Loucy (cell line): Measurements from ENCODE around the gene PPARA.

Source experiments
- H2AFZ ChIP-seq: fragments of 200-600 bp; sonication (generic); 2 replicates; pipeline ENCODE4 v1.6.0; 2016; ENCODE audit warnings: antibody characterized with exemption, mild to moderate bottlenecking, low read length, moderate library complexity
- H3F3A ChIP-seq: fragments of 200-600 bp; 2 replicates; pipeline ENCODE4 v1.6.0; 2016; ENCODE audit warnings: antibody characterized with exemption, low read depth, mild to moderate bottlenecking
- H3K27me3 ChIP-seq: fragments of 200-600 bp; sonication (generic); 2 replicates; pipeline ENCODE4 v1.6.1; 2014; ENCODE audit warnings: low read length, mild to moderate bottlenecking; ENCODE audit not compliant: insufficient read depth, poor library complexity, severe bottlenecking
- H3K36me3 ChIP-seq: fragments of 200-600 bp; sonication (generic); 2 replicates; pipeline ENCODE4 v1.6.1; 2016; ENCODE audit warnings: low read length; ENCODE audit not compliant: insufficient read depth
- H3K4me1 ChIP-seq: fragments of 200-600 bp; sonication (generic); 2 replicates; pipeline ENCODE4 v1.5.1; 2014; ENCODE audit warnings: low read length, mild to moderate bottlenecking; ENCODE audit not compliant: insufficient read depth, poor library complexity, severe bottlenecking
- H3K4me2 ChIP-seq: fragments of 200-600 bp; sonication (generic); 2 replicates; pipeline ENCODE4 v1.6.0; 2014; ENCODE audit warnings: antibody characterized with exemption, low read length, low read depth, mild to moderate bottlenecking; ENCODE audit not compliant: poor library complexity, severe bottlenecking
- H3K4me3 ChIP-seq: fragments of 200-600 bp; sonication (generic); 2 replicates; pipeline ENCODE4 v1.5.1; 2014; ENCODE audit warnings: low read length, mild to moderate bottlenecking, mixed read lengths; ENCODE audit not compliant: poor library complexity, severe bottlenecking
- H3K79me2 ChIP-seq: fragments of 200-600 bp; sonication (generic); 2 replicates; pipeline ENCODE4 v1.6.1; 2014; ENCODE audit warnings: low read length; ENCODE audit not compliant: insufficient read depth
- H3K9ac ChIP-seq: fragments of 200-600 bp; sonication (generic); 2 replicates; pipeline ENCODE4 v1.6.0; 2014; ENCODE audit warnings: mild to moderate bottlenecking, low read depth, low read length, moderate library complexity; ENCODE audit not compliant: poor library complexity, severe bottlenecking
- H3K9me2 ChIP-seq: fragments of 200-600 bp; sonication (generic); replicated peaks from 2 replicates; pipeline ENCODE4 v1.6.1; 2016; ENCODE audit warnings: low read depth, low read length, mixed read lengths
- H3K9me3 ChIP-seq: fragments of 200-600 bp; sonication (generic); 2 replicates; pipeline ENCODE4 v1.6.1; 2014; ENCODE audit warnings: mild to moderate bottlenecking, antibody characterized with exemption, low read length, low read depth; ENCODE audit not compliant: insufficient read depth
- H4K20me1 ChIP-seq: fragments of 200-600 bp; sonication (generic); 2 replicates; pipeline ENCODE4 v1.6.0; 2014; ENCODE audit warnings: antibody characterized with exemption, low read length, mild to moderate bottlenecking; ENCODE audit not compliant: insufficient read depth, poor library complexity, severe bottlenecking
- EZH2phosphoT487 ChIP-seq: fragments of 200-600 bp; IDR thresholded peaks from 2 replicates; pipeline ENCODE4 v1.6.1; 2018; ENCODE audit warnings: antibody characterized with exemption, mild to moderate bottlenecking, moderate library complexity, borderline replicate concordance
- TF ChIP-seq, protein P1 (sequence below): fragments of 200-600 bp; sonication (generic); conservative IDR thresholded peaks from 2 replicates; pipeline ENCODE4 v1.5.1; 2014; ENCODE audit warnings: mild to moderate bottlenecking, antibody characterized with exemption, low read length

The PPARA gene

GRCh38 chr22:46173152-46173551 lies 22.8 kb downstream of the PPARA start:
- H4K20me1 ChIP-seq, result peaks cover 3% of the 10 kb centered on the region
- no peak for TF ChIP-seq EZH2phosphoT487
- TF ChIP-seq, protein P1, sequence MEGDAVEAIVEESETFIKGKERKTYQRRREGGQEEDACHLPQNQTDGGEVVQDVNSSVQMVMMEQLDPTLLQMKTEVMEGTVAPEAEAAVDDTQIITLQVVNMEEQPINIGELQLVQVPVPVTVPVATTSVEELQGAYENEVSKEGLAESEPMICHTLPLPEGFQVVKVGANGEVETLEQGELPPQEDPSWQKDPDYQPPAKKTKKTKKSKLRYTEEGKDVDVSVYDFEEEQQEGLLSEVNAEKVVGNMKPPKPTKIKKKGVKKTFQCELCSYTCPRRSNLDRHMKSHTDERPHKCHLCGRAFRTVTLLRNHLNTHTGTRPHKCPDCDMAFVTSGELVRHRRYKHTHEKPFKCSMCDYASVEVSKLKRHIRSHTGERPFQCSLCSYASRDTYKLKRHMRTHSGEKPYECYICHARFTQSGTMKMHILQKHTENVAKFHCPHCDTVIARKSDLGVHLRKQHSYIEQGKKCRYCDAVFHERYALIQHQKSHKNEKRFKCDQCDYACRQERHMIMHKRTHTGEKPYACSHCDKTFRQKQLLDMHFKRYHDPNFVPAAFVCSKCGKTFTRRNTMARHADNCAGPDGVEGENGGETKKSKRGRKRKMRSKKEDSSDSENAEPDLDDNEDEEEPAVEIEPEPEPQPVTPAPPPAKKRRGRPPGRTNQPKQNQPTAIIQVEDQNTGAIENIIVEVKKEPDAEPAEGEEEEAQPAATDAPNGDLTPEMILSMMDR, result no peak
- H3K9me2 ChIP-seq, result no peaks in the 10 kb centered on the region
- H3K9ac ChIP-seq, result no peak overlapping the region
- peaks cover 37% of the 10 kb centered on the region for H3K4me1 ChIP-seq
- peaks cover 42% of the 10 kb centered on the region for H3K79me2 ChIP-seq
- peak overlapping the region; percentile 64 for H3K4me2 ChIP-seq
- H3K4me3 ChIP-seq, result no peak overlapping the region
- no peaks in the 10 kb centered on the region for H3K9me3 ChIP-seq
- H3K36me3 ChIP-seq, result peaks cover 10% of the 10 kb centered on the region; the same call in 1 of the 2 replicates
- H2AFZ ChIP-seq, result no peak overlapping the region
- H3K27me3 ChIP-seq, result no peaks in the 10 kb centered on the region
- no peaks in the 10 kb centered on the region; the same call in 1 of the 2 replicates for H3F3A ChIP-seq

GRCh38 chr22:46175631-46176030 lies 25.3 kb downstream of the PPARA start:
- Histone ChIP-seq H2AFZ (no peak overlapping the region), H3K36me3 (peaks cover 33% of the 10 kb centered on the region; the same call in 1 of the 2 replicates), H3K4me3 (no peak overlapping the region), H3K4me1 (peaks cover 35% of the 10 kb centered on the region), H3K27me3 (no peaks in the 10 kb centered on the region), H3K9me2 (no peaks in the 10 kb centered on the region), H3K9ac (no peak overlapping the region), H4K20me1 (peaks cover 3% of the 10 kb centered on the region), H3K79me2 (peaks cover 37% of the 10 kb centered on the region), H3F3A (no peaks in the 10 kb centered on the region; the same call in 1 of the 2 replicates), H3K9me3 (peaks cover 15% of the 10 kb centered on the region; the same call in 1 of the 2 replicates), H3K4me2 (no peak overlapping the region)
- TF ChIP-seq EZH2phosphoT487, result no peak
- TF ChIP-seq, protein P1, result no peak

DNA sequence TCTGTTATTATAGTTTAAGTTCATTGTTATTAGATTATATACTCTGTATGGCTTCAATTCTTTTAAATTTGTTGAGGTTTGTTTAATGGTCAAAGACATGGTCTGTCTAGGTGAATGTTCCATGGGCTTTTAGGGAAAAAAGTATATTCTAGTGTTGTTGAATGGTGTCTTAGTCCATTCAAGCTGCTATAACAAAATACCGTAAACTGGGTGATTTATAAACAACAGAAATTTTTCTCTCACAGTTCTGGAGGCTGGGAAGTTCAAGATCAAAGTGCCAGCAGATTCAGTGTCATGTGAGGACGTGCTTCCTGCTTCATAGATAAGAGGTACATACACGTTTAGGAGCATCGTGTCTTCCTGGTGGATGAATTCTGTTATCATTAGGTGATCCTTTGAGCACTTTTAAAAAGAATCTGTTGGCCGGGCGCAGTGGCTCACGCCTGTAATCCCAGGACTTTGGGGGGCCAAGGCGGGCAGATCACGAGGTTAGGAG lies 26.2 kb downstream of the PPARA start:
- Histone ChIP-seq H3K27me3 (no peaks in the 10 kb centered on the region), H4K20me1 (peaks cover 3% of the 10 kb centered on the region), H3K4me1 (peaks cover 28% of the 10 kb centered on the region), H2AFZ (no peak overlapping the region), H3K9me3 (peaks cover 24% of the 10 kb centered on the region), H3K79me2 (peaks cover 33% of the 10 kb centered on the region), H3K9me2 (no peaks in the 10 kb centered on the region), H3K4me2 (no peak overlapping the region), H3K36me3 (peaks cover 42% of the 10 kb centered on the region; the same call in 1 of the 2 replicates), H3F3A (no peaks in the 10 kb centered on the region), H3K4me3 (no peak overlapping the region), H3K9ac (no peak overlapping the region)
- no peak for TF ChIP-seq EZH2phosphoT487
- TF ChIP-seq, protein P1, result no peak
